IMR-90 (cell line): ENCODE data around the gene ARMC5.

Experiments used
- CEBPB ChIP-seq: IDR thresholded peaks from 2 replicates; pipeline ENCODE4 v1.6.1; 2012; ENCODE audit warnings: low read depth, low read length, improper control_type of control experiment
- CTCF ChIP-seq: conservative IDR thresholded peaks from 2 replicates; pipeline ENCODE4 v1.5.1; 2012; ENCODE audit warnings: mild to moderate bottlenecking, low read depth, low read length, improper control_type of control experiment
- FOS ChIP-seq: fragments of 150-350 bp; IDR thresholded peaks from 2 replicates; pipeline ENCODE4 v1.6.1; 2016; ENCODE audit warnings: low read depth, low read length
- NFE2L2 ChIP-seq: fragments of 150-350 bp; IDR thresholded peaks from 2 replicates; pipeline ENCODE4 v1.6.1; 2016; ENCODE audit warnings: low read depth, mild to moderate bottlenecking, low read length
- POLR2A ChIP-seq: IDR thresholded peaks from 2 replicates; pipeline ENCODE4 v1.6.1; 2012; ENCODE audit warnings: mild to moderate bottlenecking, low read depth, low read length
- RCOR1 ChIP-seq: IDR thresholded peaks from 2 replicates; pipeline ENCODE4 v1.6.1; 2012; ENCODE audit warnings: mild to moderate bottlenecking, low read length, improper control_type of control experiment; ENCODE audit not compliant: insufficient replicate concordance
- RFX5 ChIP-seq: IDR thresholded peaks from 2 replicates; pipeline ENCODE4 v1.8.0; 2012; ENCODE audit warnings: low read depth, mild to moderate bottlenecking, low read length, moderate library complexity

GRCh38 chr16:31487720-31488467 is 28.6 kb downstream of the ARMC5 start:
- TF ChIP-seq CTCF: no peak
- no peak for TF ChIP-seq RFX5
- TF ChIP-seq RCOR1: no peak
- TF ChIP-seq FOS: no peak
- TF ChIP-seq CEBPB: no peak
- no peak for TF ChIP-seq POLR2A
- TF ChIP-seq NFE2L2: no peak
